Natural killer cell (primary cell): ENCODE measurements around the gene C1orf226. TPM values are rescaled to one million over a fixed set of nuclear protein-coding genes. Genes with fewer than 3 reads are reported as not detected.

Source experiments
- ATAC-seq, 3 donors: fragments of 150-1000 bp in 2 of 3; fragments of 200-7000 bp in 1 of 3; cut with Tn5 transposase; 1 replicate in 1 of 3; 2 replicates in 2 of 3; pipeline ENCODE4 v1.10.0; 2021; ENCODE audit warnings: mild to moderate bottlenecking in 2 of 3, moderate library complexity in 2 of 3
- DNase-seq, 2 donors: peaks; one replicate each; pipeline versions ENCODE4 v3.0.0 to v3.0.0-alpha.2; 2013 to 2021; ENCODE audit warnings: mixed read lengths in 1 of 2
- H3K27ac ChIP-seq: one replicate; pipeline ENCODE4 v1.5.1; 2013; ENCODE audit warnings: mild to moderate bottlenecking, low read length
- H3K27me3 ChIP-seq: one replicate; pipeline ENCODE4 v1.6.1; 2013; ENCODE audit warnings: low read length; ENCODE audit not compliant: control insufficient read depth, insufficient read depth
- H3K36me3 ChIP-seq: one replicate; pipeline ENCODE4 v1.6.1; 2013; ENCODE audit warnings: low read length; ENCODE audit not compliant: control insufficient read depth, insufficient read depth
- H3K4me1 ChIP-seq: one replicate; pipeline ENCODE4 v1.6.1; 2013; ENCODE audit warnings: low read length; ENCODE audit not compliant: control insufficient read depth, insufficient read depth
- H3K4me3 ChIP-seq: one replicate; pipeline ENCODE4 v1.5.1; 2013; ENCODE audit warnings: low read length
- H3K9me3 ChIP-seq: one replicate; pipeline ENCODE4 v1.6.1; 2013; ENCODE audit warnings: low read length; ENCODE audit not compliant: control insufficient read depth, insufficient read depth
- H3K27ac Mint-ChIP-seq, 2 donors: one replicate each; pipeline ENCODE4 v1.8.0; 2022; ENCODE audit warnings: mild to moderate bottlenecking in 2 of 2, mixed read lengths in 2 of 2, moderate library complexity in 1 of 2
- H3K27me3 Mint-ChIP-seq, 2 donors: one replicate each; pipeline ENCODE4 v1.8.0; 2022; ENCODE audit warnings: low read depth in 2 of 2, mixed read lengths in 2 of 2
- H3K36me3 Mint-ChIP-seq: one replicate; pipeline ENCODE4 v1.8.0; 2022; ENCODE audit warnings: mixed read lengths
- H3K4me1 Mint-ChIP-seq, 2 donors: one replicate each; pipeline ENCODE4 v1.8.0; 2022; ENCODE audit warnings: mixed read lengths in 2 of 2
- H3K4me3 Mint-ChIP-seq: one replicate; pipeline ENCODE4 v1.8.0; 2022; ENCODE audit warnings: mild to moderate bottlenecking, moderate library complexity, mixed read lengths
- H3K9me3 Mint-ChIP-seq, 2 donors: one replicate each; pipeline ENCODE4 v1.8.0; 2022; ENCODE audit warnings: mixed read lengths in 2 of 2
- WGBS: methylation state at CpG from one replicate; pipeline ENCODE4 v1.1.7; 2013; ENCODE audit warnings: missing lambda C conversion rate; ENCODE audit not compliant: insufficient coverage; 5-methylcytosine and 5-hydroxymethylcytosine counted together
- intact Hi-C: fragments of 100-400 bp; cut with micrococcal nuclease; formaldehyde crosslinking; loops from one replicate; pipeline ENCODE4 v1.14.2; 2022
- total RNA-seq, 4 donors: library from RNA; stranded (reverse); fragments of 120-200 nt in 1 of 4; gene quantifications; one replicate each; pipeline versions ENCODE4 v1.2.3 to v1.2.4, GENCODE V29; 2013 to 2022
- TF ChIP-seq, protein P1 (sequence below): fragments of 200-600 bp; IDR thresholded peaks from one replicate; pipeline ENCODE4 v1.8.0; 2022; ENCODE audit warnings: antibody characterized with exemption

The C1orf226 gene
- total RNA-seq, 3 donors from 2014 or later (not counting 1 experiment from before 2014, with no cell fraction given) = 0.09 to 0.34 (median 0.13) TPM

DNA sequence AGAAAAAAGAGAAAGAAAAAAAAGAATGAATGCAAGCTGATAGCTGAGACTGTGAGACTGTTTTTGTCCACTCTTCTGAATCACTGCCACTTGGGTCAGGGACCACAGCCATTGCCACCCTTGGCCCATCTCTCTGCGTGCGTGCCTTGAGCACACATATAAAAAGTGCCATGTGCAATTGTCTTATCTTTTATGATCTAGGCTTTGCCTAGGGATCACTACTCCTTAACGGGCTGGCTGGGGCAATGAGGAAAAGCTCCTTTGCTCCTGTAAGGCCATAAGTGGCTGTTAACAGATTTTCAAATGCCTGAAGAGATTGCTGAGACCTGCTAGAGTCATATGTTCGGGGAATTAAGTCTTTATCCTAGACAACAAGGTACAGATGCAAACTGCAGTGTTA, 13.1 kb upstream of the C1orf226 start:
- Mint-ChIP-seq H3K36me3 (no peaks in the 10 kb centered on the region), H3K27ac (no peak overlapping the region), H3K27me3 (no peaks in the 10 kb centered on the region), H3K4me3 (no peak overlapping the region), H3K9me3 (no peaks in the 10 kb centered on the region), H3K4me1 (peaks cover 11 to 15% of the 10 kb centered on the region in 2 donors)
- Histone ChIP-seq H3K4me1 (peaks cover 12% of the 10 kb centered on the region), H3K27me3 (no peaks in the 10 kb centered on the region), H3K36me3 (no peaks in the 10 kb centered on the region), H3K27ac (no peak overlapping the region), H3K9me3 (no peaks in the 10 kb centered on the region), H3K4me3 (no peak overlapping the region)
- ATAC-seq (no peak), DNase-seq (no peak)
- TF ChIP-seq, protein P1, sequence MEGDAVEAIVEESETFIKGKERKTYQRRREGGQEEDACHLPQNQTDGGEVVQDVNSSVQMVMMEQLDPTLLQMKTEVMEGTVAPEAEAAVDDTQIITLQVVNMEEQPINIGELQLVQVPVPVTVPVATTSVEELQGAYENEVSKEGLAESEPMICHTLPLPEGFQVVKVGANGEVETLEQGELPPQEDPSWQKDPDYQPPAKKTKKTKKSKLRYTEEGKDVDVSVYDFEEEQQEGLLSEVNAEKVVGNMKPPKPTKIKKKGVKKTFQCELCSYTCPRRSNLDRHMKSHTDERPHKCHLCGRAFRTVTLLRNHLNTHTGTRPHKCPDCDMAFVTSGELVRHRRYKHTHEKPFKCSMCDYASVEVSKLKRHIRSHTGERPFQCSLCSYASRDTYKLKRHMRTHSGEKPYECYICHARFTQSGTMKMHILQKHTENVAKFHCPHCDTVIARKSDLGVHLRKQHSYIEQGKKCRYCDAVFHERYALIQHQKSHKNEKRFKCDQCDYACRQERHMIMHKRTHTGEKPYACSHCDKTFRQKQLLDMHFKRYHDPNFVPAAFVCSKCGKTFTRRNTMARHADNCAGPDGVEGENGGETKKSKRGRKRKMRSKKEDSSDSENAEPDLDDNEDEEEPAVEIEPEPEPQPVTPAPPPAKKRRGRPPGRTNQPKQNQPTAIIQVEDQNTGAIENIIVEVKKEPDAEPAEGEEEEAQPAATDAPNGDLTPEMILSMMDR = no peak
- WGBS = 72% methylated on average over 4 of the region's 4 CpGs
- intact Hi-C loops = no loop called here

DNA sequence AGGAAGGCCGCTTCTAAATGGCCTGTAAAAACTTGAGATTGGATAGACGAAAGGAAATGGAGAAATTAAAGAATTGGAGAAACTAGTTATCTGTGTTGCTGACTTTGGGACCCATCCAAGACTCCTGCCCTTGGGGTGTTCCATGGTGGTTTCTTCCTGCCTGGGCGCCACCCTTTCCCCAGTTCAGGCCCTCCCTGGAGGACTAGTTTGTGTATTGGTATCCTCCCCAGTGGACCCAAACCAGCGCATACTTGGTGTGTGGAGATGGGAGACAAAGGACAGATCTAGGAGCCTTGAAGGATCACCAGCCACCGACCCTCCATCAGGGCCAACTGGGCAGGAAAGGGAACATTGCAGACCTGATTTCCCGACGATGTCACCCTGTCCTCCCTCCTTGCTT, 12.0 kb upstream of the C1orf226 start:
- Histone ChIP-seq H3K9me3 (no peaks in the 10 kb centered on the region), H3K4me3 (no peak overlapping the region), H3K36me3 (no peaks in the 10 kb centered on the region), H3K27me3 (no peaks in the 10 kb centered on the region), H3K4me1 (peaks cover 13% of the 10 kb centered on the region), H3K27ac (no peak overlapping the region)
- WGBS = 91% methylated on average over 7 of the region's 7 CpGs
- Mint-ChIP-seq H3K9me3 (no peaks in the 10 kb centered on the region), H3K36me3 (no peaks in the 10 kb centered on the region), H3K27ac (no peak overlapping the region), H3K4me3 (no peak overlapping the region), H3K4me1 (peaks cover 11 to 16% of the 10 kb centered on the region in 2 donors), H3K27me3 (no peaks in the 10 kb centered on the region)
- ATAC-seq (no peak), DNase-seq (no peak)
- TF ChIP-seq, protein P1 = no peak
- intact Hi-C loops = no loop called here

DNA sequence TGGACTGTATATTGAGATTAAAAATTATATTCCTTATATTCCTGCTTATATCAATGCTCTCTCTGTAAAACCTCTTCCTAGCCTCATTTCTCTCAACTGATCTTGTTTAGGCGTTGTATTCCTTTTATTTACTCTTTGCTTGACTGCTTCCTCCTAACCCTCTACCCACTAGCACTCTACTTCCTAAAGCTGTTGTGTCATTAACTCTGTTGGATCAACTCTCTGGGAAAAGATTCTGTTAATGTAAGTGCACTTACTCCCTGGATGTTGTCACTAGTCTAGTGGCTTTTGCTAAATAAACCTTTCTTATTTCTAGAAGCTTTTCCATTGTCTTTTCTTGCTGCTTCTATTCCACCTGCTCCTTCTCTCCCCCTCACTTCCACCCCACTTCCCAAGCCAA, 11.4 kb upstream of the C1orf226 start:
- no peak for ATAC-seq
- TF ChIP-seq, protein P1 = no peak
- Mint-ChIP-seq H3K4me1 (peaks cover 11 to 16% of the 10 kb centered on the region in 2 donors), H3K9me3 (no peaks in the 10 kb centered on the region), H3K36me3 (no peaks in the 10 kb centered on the region), H3K4me3 (no peak overlapping the region), H3K27ac (no peak overlapping the region), H3K27me3 (no peaks in the 10 kb centered on the region)
- H3K27ac ChIP-seq = no peak overlapping the region
- DNase-seq = no peak
- no peaks in the 10 kb centered on the region for H3K27me3 ChIP-seq
- H3K9me3 ChIP-seq = no peaks in the 10 kb centered on the region
- H3K4me1 ChIP-seq = peaks cover 13% of the 10 kb centered on the region
- no peak overlapping the region for H3K4me3 ChIP-seq
- no peaks in the 10 kb centered on the region for H3K36me3 ChIP-seq
- 93% methylated on average over 1 of the region's 1 CpG for WGBS
- intact Hi-C loops = no loop called here

- intact Hi-C loops = no loop called here
- ATAC-seq (no peak), DNase-seq (no peak)
- H3K9me3 Mint-ChIP-seq = no peaks in the 10 kb centered on the region
- Histone ChIP-seq H3K27me3 (no peaks in the 10 kb centered on the region), H3K27ac (no peak overlapping the region), H3K4me1 (peaks cover 13% of the 10 kb centered on the region), H3K36me3 (no peaks in the 10 kb centered on the region), H3K4me3 (no peak overlapping the region), H3K9me3 (no peaks in the 10 kb centered on the region)
- WGBS = 88% methylated on average over 1 of the region's 3 CpGs
- no peak overlapping the region for H3K4me3 Mint-ChIP-seq
- H3K36me3 Mint-ChIP-seq = no peaks in the 10 kb centered on the region
- H3K27ac Mint-ChIP-seq = no peak overlapping the region
- H3K27me3 Mint-ChIP-seq = no peaks in the 10 kb centered on the region
- TF ChIP-seq, protein P1 = no peak
- H3K4me1 Mint-ChIP-seq = peaks cover 11 to 16% of the 10 kb centered on the region in 2 donors
These were observed 10.8 kb upstream of the C1orf226 start for GRCh38 chr1:162370721-162371120.
